Esophagus muscularis mucosa (tissue), 4 donors: ENCODE measurements around the gene UQCC2. TPM values are rescaled to one million over a fixed set of nuclear protein-coding genes. Genes with fewer than 3 reads are reported as not detected.
A peak's percentile ranks its signal among the peaks of the same experiment; 100 is the strongest.

Experiments
- DNase-seq: peaks from one replicate; pipeline ENCODE4 v3.0.0-alpha.2; 2017; ENCODE audit errors: extremely low spot score
- H3K27ac ChIP-seq, 4 donors: fragments of 200-600 bp; sonication (generic); replicated peaks in 1 of 4; 1 replicate in 3 of 4; 2 replicates in 1 of 4; pipeline ENCODE4 v1.5.1; 2016 to 2019; ENCODE audit warnings: mild to moderate bottlenecking in 1 of 4
- H3K27me3 ChIP-seq, 4 donors: fragments of 200-600 bp; sonication (generic); one replicate each; pipeline versions ENCODE4 v1.5.1 to v1.6.0; 2016 to 2019
- H3K36me3 ChIP-seq, 4 donors: fragments of 200-600 bp; sonication (generic); one replicate each; pipeline ENCODE4 v1.5.1; 2016 to 2019
- H3K4me1 ChIP-seq, 4 donors: fragments of 200-600 bp; sonication (generic); one replicate each; pipeline ENCODE4 v1.5.1; 2016 to 2019
- H3K4me3 ChIP-seq, 4 donors: fragments of 200-600 bp; sonication (generic); 1 replicate in 2 of 4; 2 replicates in 2 of 4; pipeline ENCODE4 v1.5.1; 2016 to 2019; ENCODE audit warnings: mild to moderate bottlenecking in 4 of 4, moderate library complexity in 1 of 4
- H3K9me3 ChIP-seq, 4 donors: fragments of 200-600 bp; sonication (generic); 1 replicate in 3 of 4; 2 replicates in 1 of 4; pipeline ENCODE4 v1.5.1; 2016 to 2019
- CTCF ChIP-seq, 3 experiments: fragments of 200-600 bp in 2 of 3; fragments of 450-650 bp in 1 of 3; sonication (generic) in 2 of 3; IDR thresholded peaks; one replicate each; pipeline ENCODE4 v1.5.1; 2017 to 2019; ENCODE audit warnings: antibody characterized with exemption in 3 of 3, mild to moderate bottlenecking in 2 of 3, moderate library complexity in 1 of 3
- EP300 ChIP-seq: sonication (generic); formaldehyde crosslinking; IDR thresholded peaks from one replicate; pipeline ENCODE4 v1.6.1; 2017; ENCODE audit warnings: antibody characterized with exemption
- POLR2A ChIP-seq: fragments of 450-650 bp; IDR thresholded peaks from one replicate; pipeline ENCODE4 v1.6.1; 2017; ENCODE audit warnings: antibody characterized with exemption, moderate library complexity, mild to moderate bottlenecking, low read depth
- POLR2AphosphoS5 ChIP-seq, 2 donors: sonication (generic); formaldehyde crosslinking; IDR thresholded peaks; one replicate each; pipeline ENCODE4 v1.6.1; 2017; ENCODE audit warnings: antibody characterized with exemption in 2 of 2
- WGBS: methylation state at CpG from one replicate; pipeline ENCODE4 v1.1.5; 2018; 5-methylcytosine and 5-hydroxymethylcytosine counted together
- intact Hi-C: fragments of 100-400 bp; cut with DNase I; formaldehyde crosslinking; loops from one replicate; pipeline ENCODE4 v1.15.1; 2023
- total RNA-seq, 4 donors: library from RNA; depleted of rRNA; stranded (reverse); fragments of >200 nt; gene quantifications; one replicate each; pipeline versions ENCODE4 v1.1.0 to v1.2.1, GENCODE V29; 2016

UQCC2 gene
- total RNA-seq, 4 donors from 2014 or later: 9.4 to 22.2 (median 14.7) TPM

DNA sequence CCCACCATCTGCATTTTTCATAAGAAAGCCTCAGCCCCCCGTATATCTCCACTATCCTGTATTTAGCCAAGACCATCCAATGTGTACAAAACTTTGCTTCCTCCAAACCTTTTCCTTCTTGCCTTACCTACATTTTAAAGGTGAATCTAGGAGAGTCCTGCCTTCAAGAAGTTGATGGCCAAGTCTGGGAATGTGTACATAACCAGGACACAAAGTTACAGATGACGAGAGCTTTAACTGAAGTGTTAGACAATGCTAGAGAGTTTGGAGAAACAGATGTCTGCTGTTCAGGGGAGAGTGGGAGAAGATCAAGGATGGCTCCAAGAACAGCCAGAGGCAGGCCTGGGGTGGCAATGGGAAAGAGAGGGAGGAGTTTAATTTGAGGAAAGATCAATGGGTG is 2.3 kb upstream of the UQCC2 start:
- Histone ChIP-seq H3K36me3 (peaks cover 0 to 6% (median 1%) of the 10 kb centered on the region in 4 donors), H3K4me1 (peaks cover 22 to 34% (median 30%) of the 10 kb centered on the region in 4 donors), H3K27ac (no peak overlapping the region), H3K27me3 (no peaks in the 10 kb centered on the region), H3K9me3 (no peaks in the 10 kb centered on the region), H3K4me3 (no peak overlapping the region)
- WGBS: 81% methylated on average over 2 of the region's 2 CpGs
- intact Hi-C loops: no loop called here
- no peak for DNase-seq
- TF ChIP-seq EP300 (no peak), CTCF (IDR thresholded peaks at IDR 0.05) (no peak)

GRCh38 chr6:33712914-33713313 is 1.4 kb upstream of the UQCC2 start:
- H3K9me3 ChIP-seq: no peaks in the 10 kb centered on the region
- TF ChIP-seq POLR2AphosphoS5 (IDR thresholded peaks at IDR 0.05): no peak
- TF ChIP-seq EP300: no peak
- TF ChIP-seq CTCF (IDR thresholded peaks at IDR 0.05): no peak
- no peak for TF ChIP-seq POLR2A
- H3K4me1 ChIP-seq: peaks cover 22 to 29% (median 25%) of the 10 kb centered on the region in 4 donors
- H3K4me3 ChIP-seq: no peak overlapping the region
- no peak for DNase-seq
- peaks cover 0 to 14% (median 6%) of the 10 kb centered on the region in 4 donors for H3K36me3 ChIP-seq
- intact Hi-C loops: no loop called here
- H3K27ac ChIP-seq: no peak overlapping the region
- no peaks in the 10 kb centered on the region for H3K27me3 ChIP-seq
- 83% methylated on average over 3 of the region's 3 CpGs for WGBS

GRCh38 chr6:33710296-33711121 is 991 bp downstream of the UQCC2 start:
- intact Hi-C loops: no loop called here
- Histone ChIP-seq H3K36me3 (peaks cover 0 to 28% (median 8%) of the 10 kb centered on the region in 4 donors), H3K4me3 (peak overlapping the region; percentile 73 to 92 (median 84)), H3K4me1 (peaks cover 18 to 23% (median 20%) of the 10 kb centered on the region in 4 donors), H3K27me3 (no peaks in the 10 kb centered on the region), H3K9me3 (no peaks in the 10 kb centered on the region), H3K27ac (peak overlapping the region in 3 of 4 donors; percentile 91 to 95 (median 94))
- TF ChIP-seq EP300: no peak
- TF ChIP-seq POLR2AphosphoS5 (IDR thresholded peaks at IDR 0.05): no peak
- TF ChIP-seq CTCF (IDR thresholded peaks at IDR 0.05): no peak
- TF ChIP-seq POLR2A: no peak
- DNase-seq: no peak
- WGBS: 83% methylated on average over 15 of the region's 15 CpGs

GRCh38 chr6:33709605-33710295 is 1.8 kb downstream of the UQCC2 start:
- 91% methylated on average over 10 of the region's 10 CpGs for WGBS
- intact Hi-C loops: no loop called here
- H3K27ac ChIP-seq: no peak overlapping the region

More at GRCh38 chr6:33709605-33710295, 1.8 kb downstream of the UQCC2 start:
- Histone ChIP-seq H3K9me3 (no peaks in the 10 kb centered on the region), H3K4me1 (peaks cover 18 to 23% (median 20%) of the 10 kb centered on the region in 4 donors), H3K27me3 (no peaks in the 10 kb centered on the region), H3K4me3 (no peak overlapping the region), H3K36me3 (peaks cover 0 to 28% (median 8%) of the 10 kb centered on the region in 4 donors)
- DNase-seq: no peak
- TF ChIP-seq EP300 (no peak), CTCF (IDR thresholded peaks at IDR 0.05) (no peak), POLR2A (no peak), POLR2AphosphoS5 (IDR thresholded peaks at IDR 0.05) (no peak)
